GM18861 (cell line): ENCODE measurements around the gene EXOC4.

ENCODE experiments used
- ATAC-seq: cut with Tn5 transposase; IDR thresholded peaks from one replicate; pipeline ENCODE4 v1.9.1; 2021; ENCODE audit not compliant: unreplicated experiment

EXOC4 gene

DNA sequence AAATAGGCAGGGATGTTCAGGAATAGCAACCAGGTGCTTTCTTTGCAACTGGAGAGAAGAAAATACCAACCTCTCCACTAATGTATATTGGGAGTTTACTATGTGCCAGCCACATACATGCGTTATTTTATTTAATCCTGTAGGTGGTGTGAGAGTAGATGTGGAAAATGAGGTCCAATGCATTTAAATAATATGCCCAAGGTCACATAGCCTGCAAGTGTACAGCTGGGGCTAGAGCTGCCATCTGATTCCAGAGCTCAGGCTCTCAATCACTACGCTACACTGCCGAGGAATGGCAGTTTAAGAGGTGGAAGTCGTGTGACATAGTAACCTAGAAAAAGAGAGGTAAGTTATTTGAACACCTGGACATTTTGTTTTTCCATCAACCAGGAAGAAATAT lies 277.0 kb downstream of the EXOC4 start:
- ATAC-seq: no peak

GRCh38 chr7:133530682-133531081 lies 277.8 kb downstream of the EXOC4 start:
- no peak for ATAC-seq

GRCh38 chr7:133534816-133535215 lies 281.9 kb downstream of the EXOC4 start:
- no peak for ATAC-seq

GRCh38 chr7:133535308-133535707 lies 282.4 kb downstream of the EXOC4 start:
- no peak for ATAC-seq

DNA sequence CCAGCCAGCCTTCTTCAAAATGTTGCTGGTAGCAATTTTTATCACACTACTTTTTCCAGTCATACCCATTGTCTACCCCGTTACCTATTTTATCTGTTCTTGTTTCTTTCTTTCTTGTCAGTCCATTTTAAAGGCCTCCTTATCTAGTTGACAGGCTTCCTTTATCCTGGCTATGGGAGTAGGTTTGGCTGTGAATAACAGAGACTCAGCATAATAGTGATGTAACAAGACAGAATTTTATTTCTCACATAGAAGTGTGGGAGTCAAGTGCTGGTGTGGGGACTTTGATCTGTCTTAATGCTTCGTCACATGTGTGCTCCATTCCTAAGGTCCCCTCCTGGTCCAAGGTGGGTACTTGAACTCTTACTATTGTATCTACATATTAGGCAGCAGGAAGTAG lies 283.6 kb downstream of the EXOC4 start:
- no peak for ATAC-seq

- no peak for ATAC-seq
Observed at GRCh38 chr7:133539016-133539415, 286.1 kb downstream of the EXOC4 start.

GRCh38 chr7:133540096-133540860 lies 287.4 kb downstream of the EXOC4 start:
- no peak for ATAC-seq

DNA sequence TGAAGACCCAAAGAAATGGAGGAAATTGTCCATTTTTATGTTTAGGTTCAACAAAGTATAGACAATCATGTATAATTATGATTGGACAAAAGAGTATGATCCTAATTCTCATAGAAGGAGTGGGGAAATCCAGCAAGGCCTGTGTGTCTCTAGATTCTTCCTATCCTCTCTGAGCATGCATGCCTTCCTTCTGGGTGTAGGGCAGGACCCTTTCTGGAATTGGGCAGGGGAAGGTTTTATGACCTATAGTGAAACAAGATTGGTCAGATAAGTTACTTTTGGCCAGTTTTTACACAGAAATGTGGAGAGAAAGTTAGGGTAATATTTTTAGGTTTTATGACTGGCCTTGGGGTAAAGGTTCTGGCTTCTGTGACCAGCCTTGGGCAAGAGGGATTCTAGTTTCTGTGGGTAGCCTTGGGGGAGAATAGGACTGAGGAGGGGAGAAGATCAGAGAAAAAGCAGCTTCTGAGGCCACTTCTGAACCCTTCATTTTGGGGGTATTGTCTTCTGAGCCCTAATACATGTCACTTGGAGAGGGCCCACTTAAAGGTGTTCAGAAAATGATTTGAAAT lies 289.4 kb downstream of the EXOC4 start:
- ATAC-seq: no peak

DNA sequence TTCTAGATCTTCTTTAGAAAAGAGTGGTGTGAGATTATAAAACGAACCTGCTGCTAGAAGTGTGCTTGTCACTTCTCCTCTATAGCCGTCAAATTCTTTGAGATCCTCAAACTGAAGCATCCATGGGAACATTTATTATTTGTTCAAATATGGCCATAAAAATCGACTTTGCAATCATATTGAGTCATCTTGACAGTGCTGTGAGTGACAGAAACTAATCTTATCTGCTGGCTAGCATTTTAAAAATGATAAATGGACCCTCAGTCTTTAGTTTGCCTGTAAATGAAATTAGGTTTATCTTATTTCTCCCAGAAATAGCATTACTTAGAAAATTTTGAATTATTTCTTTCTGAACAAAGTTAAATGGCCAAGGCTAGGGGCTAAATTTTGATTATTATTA lies 290.8 kb downstream of the EXOC4 start:
- no peak for ATAC-seq

DNA sequence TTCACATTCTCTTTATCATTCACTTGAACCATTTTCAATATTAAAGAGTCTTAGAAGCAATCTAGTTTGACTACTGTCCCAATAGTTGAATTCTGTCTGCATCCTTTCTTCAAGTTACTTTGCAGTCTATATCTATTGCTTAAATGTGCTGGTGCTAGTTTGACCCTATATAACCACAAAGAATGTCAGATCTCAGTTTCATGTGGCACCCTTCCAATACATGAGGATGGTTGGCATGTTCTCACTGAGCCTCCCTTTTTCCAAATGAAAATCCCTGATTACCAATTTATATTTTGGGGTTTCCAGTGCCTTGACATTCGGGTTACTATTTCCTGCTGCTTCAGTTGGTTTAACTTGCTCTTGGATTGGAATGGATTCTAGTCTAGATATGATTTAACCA lies 292.7 kb downstream of the EXOC4 start:
- ATAC-seq: no peak

DNA sequence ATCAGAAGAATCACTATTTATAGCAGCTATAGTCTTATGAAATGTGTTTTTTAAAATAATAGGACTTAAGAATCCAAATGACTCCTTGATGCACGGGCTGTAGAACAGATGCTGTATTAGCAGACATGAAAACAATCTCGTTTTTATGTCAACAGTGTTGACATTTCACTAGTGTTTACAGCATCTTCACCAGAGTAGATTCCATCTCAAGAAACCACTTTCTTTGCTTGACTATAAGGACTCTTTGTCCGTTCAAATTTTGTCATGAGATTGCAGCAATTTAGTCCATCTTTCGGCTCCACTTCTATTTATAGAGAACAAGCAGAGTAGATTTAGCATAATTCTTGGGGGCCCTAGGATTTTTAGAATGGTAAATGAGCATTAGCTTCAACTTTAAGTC lies 295.1 kb downstream of the EXOC4 start:
- ATAC-seq: no peak

- no peak for ATAC-seq
Observed at GRCh38 chr7:133549633-133550032, 296.8 kb downstream of the EXOC4 start.

- no peak for ATAC-seq
Observed at GRCh38 chr7:133550145-133550544, 297.3 kb downstream of the EXOC4 start.

DNA sequence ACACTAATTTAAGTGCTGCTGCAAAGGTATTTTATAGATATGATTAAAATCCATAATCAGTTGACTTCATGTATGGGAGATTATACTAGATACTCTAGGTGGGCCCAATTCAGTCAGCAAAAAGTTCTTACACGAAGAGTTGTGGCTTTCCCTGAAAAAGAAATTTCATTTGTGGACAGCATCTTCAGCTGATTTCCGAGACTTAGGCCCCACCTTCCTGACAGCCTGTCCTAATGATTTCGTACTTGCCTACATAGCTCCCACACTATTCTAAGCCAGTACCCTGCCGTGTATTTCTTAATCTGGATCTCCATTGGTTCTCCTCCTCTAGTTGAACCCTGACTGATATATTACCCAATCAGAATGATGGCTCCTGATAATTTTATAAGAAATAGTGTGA lies 297.9 kb downstream of the EXOC4 start:
- no peak for ATAC-seq

DNA sequence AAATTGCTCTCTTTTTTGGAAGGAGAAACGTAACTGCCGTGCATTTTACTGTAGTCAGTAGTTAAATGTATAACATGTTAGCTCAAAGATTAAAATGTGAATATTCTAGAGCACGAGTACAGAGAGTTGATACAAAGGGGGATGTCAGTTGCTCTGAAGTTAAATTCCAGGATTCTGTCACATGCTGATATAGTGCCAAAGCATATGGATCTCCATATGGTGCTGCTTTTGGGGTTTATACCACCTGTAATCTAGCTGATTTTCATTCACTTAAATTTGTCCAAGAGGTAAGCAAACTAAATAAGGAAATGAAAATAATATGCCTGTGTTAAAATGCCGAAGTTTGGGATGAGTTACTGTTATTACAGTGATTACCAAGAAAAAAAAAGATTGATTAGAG lies 298.6 kb downstream of the EXOC4 start:
- ATAC-seq: no peak

- no peak for ATAC-seq
Observed at GRCh38 chr7:133552079-133552478, 299.2 kb downstream of the EXOC4 start.

GRCh38 chr7:133554330-133554729 lies 301.5 kb downstream of the EXOC4 start:
- no peak for ATAC-seq

- ATAC-seq: no peak
Observed at GRCh38 chr7:133556048-133556447, 303.2 kb downstream of the EXOC4 start.

DNA sequence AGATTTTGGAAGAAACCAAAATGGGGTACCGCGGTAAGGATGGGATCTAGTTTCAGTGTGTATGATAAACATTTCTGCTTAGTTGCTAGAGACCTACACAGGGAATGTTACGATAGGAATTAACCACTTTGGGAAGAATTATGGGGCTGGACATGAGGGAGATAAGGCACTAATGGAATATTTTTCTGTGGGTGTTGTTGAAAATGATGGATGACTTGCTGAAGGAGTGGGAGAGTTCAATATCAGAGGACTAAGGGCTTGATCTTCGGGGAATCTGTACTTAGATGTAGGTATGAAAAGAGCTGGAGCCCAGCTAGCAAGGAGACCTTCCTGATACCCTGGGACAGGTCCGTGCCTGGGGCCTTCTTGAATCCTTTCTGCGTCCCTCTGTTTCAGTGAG lies 303.7 kb downstream of the EXOC4 start:
- no peak for ATAC-seq

DNA sequence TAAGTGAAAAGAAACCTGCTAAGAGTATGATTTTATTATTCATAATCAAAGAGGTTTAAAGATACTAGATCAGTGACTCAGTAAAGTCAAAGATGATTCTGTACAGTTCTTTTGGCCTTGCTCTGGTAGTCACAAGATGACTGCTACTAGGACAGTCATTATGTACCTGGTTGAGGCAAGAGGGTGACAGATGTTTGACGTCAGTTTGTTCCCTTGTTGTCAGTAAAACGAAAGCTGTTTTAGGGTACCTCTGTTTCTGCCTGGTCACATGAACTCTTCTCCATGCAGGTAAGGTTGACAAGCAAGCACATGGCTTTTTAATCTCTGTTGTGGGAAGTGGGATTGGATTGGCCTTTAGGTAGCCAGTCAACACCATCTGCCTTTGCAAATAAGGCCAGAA lies 308.0 kb downstream of the EXOC4 start:
- no peak for ATAC-seq

DNA sequence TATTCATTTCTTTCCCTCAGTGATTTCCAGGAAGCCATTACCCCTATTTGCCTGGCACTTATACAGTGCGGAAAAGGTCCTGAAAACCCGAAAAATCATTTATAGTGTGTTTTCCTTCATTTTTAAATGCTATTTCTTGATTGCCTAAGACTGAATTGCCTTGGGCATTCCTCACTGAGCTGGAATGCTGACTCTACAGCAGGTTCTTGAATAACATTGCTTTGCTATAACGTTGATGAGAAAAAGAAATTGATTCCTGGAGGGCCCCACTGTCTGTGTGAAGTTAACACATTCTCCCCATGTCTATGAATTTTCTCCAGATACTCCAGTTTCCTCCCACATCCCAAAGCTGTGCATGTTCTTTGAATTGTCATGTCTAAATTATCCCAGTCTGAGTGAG lies 308.5 kb downstream of the EXOC4 start:
- ATAC-seq: no peak

GRCh38 chr7:133562621-133563020 lies 309.7 kb downstream of the EXOC4 start:
- no peak for ATAC-seq

DNA sequence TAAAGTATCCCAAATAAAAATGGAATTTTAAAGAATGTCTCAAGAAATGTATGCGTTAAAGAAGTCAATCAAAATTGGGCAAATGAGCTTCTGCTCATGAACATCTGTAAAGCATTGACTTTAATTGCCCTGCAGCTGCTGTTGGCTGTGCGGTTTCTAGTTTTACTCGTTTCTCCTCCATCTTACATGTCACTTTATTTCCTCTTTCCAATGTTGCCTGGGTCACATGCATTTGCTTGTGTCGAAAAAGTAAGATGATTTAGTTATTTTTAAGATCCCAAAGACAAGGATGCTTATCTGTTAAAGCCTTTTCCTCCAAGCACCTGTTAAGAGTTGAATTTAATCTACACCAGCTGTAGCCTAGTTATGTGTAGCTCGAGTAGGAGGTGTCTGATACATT lies 310.4 kb downstream of the EXOC4 start:
- no peak for ATAC-seq
